ENCODE data around the gene NOC3L. TPM values are rescaled to one million over a fixed set of nuclear protein-coding genes. Genes with fewer than 3 reads are reported as not detected.
A peak's percentile ranks its signal among the peaks of the same experiment; 100 is the strongest.

The NOC3L gene
- total RNA-seq (ENCODE audit: low replicate concordance): 17.2 and 21.1 TPM in 2 replicates
- long read RNA-seq, partial matches to known transcripts: 23 of 28 reads
- long read RNA-seq, other reads (novel, unspliced or antisense): 4 of 28 reads

- Mint-ChIP-seq H3K4me1 (ENCODE audit: unreplicated experiment) (peaks cover 9% of the 10 kb centered on the region), H3K4me3 (peak within 1 kb of the TSS; percentile 95), H3K27me3 (peaks cover 6% of the 10 kb centered on the region), H3K9me3 (no peaks in the 10 kb centered on the region), H3K36me3 (peaks cover 10% of the 10 kb centered on the region), H3K27ac (peak within 1 kb of the TSS; percentile 91)
- peak; percentile 89 for TF ChIP-seq CTCF (conservative IDR thresholded peaks at IDR 0.05)
- DNase-seq (ENCODE audit: extremely low spot score, unreplicated experiment): peak; percentile 98
Observed at GRCh38 chr10:94362360-94363250, at the start of gene NOC3L. Gene NOC3L (minus strand): TSS chr10:94362939. CDS start chr10:94362838, 101 bp downstream.

- H3K9me3 Mint-ChIP-seq: no peaks in the 10 kb centered on the region
- H3K4me1 Mint-ChIP-seq (ENCODE audit: unreplicated experiment): peaks cover 17% of the 10 kb centered on the region
- no peaks in the 10 kb centered on the region for H3K27me3 Mint-ChIP-seq
- H3K36me3 Mint-ChIP-seq: no peaks in the 10 kb centered on the region
- no peak overlapping the region for H3K4me3 Mint-ChIP-seq
- no peak for DNase-seq (ENCODE audit: extremely low spot score, unreplicated experiment)
- TF ChIP-seq CTCF (conservative IDR thresholded peaks at IDR 0.05): no peak
- no peak overlapping the region for H3K27ac Mint-ChIP-seq
Observed at GRCh38 chr10:94412449-94412848, 49.7 kb upstream of the NOC3L start.

GRCh38 chr10:94411304-94411703 lies 48.6 kb upstream of the NOC3L start:
- no peak overlapping the region for H3K4me3 Mint-ChIP-seq
- TF ChIP-seq CTCF (conservative IDR thresholded peaks at IDR 0.05): no peak
- peaks cover 10% of the 10 kb centered on the region for H3K4me1 Mint-ChIP-seq (ENCODE audit: unreplicated experiment)
- H3K27me3 Mint-ChIP-seq: no peaks in the 10 kb centered on the region
- no peak for DNase-seq (ENCODE audit: extremely low spot score, unreplicated experiment)
- no peaks in the 10 kb centered on the region for H3K36me3 Mint-ChIP-seq
- H3K27ac Mint-ChIP-seq: no peak overlapping the region
- H3K9me3 Mint-ChIP-seq: no peaks in the 10 kb centered on the region

GRCh38 chr10:94409021-94409657 lies 46.4 kb upstream of the NOC3L start:
- Mint-ChIP-seq H3K27ac (no peak overlapping the region), H3K4me1 (ENCODE audit: unreplicated experiment) (peaks cover 10% of the 10 kb centered on the region)

GRCh38 chr10:94407668-94408067 lies 44.9 kb upstream of the NOC3L start:
- Mint-ChIP-seq H3K4me1 (ENCODE audit: unreplicated experiment) (peaks cover 7% of the 10 kb centered on the region), H3K27ac (no peak overlapping the region), H3K4me3 (no peak overlapping the region), H3K36me3 (no peaks in the 10 kb centered on the region), H3K27me3 (no peaks in the 10 kb centered on the region), H3K9me3 (no peaks in the 10 kb centered on the region)
- TF ChIP-seq CTCF (conservative IDR thresholded peaks at IDR 0.05): no peak
- DNase-seq (ENCODE audit: extremely low spot score, unreplicated experiment): no peak

More at GRCh38 chr10:94409021-94409657, 46.4 kb upstream of the NOC3L start:
- TF ChIP-seq CTCF (conservative IDR thresholded peaks at IDR 0.05): no peak
- Mint-ChIP-seq H3K9me3 (no peaks in the 10 kb centered on the region), H3K27me3 (no peaks in the 10 kb centered on the region), H3K4me3 (no peak overlapping the region), H3K36me3 (no peaks in the 10 kb centered on the region)
- DNase-seq (ENCODE audit: extremely low spot score, unreplicated experiment): no peak
